ENCODE data around the gene SRPX2. TPM values are rescaled to one million over a fixed set of nuclear protein-coding genes. Genes with fewer than 3 reads are reported as not detected.

The SRPX2 gene
- total and polyA plus RNA-seq, 2 of the 13 experiments (the other 11 are each of a cell fraction or from before 2014, with no cell fraction given): 1.5 to 6.7 TPM

DNA sequence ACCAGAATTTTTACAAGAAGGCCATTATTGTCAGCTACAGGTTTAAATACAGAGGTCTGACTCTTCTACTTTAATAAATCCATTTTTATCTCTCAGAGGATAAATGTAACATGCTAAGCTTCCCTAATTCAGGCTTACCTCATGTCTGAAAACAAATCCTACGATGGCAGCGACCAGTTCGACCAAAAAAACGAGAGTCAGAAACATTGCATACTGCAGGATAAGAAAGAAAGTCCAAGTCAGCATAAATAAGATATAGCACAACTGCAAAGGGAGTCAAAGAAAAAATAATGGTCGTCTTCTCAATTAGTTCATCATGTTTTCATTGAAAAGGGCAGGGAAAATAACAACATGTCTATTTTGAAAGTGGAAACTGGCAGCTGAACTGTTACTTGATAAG is 9.0 kb upstream of the SRPX2 start:
- ChIA-PET POLR2A (no interaction called here), CTCF (ENCODE audit: low intra/inter-chr PET ratio, low total read pairs) (no interaction called here)
- in situ Hi-C loops (cut with HindIII; ENCODE audit: extremely low pct_ligation_motif_present, low pct_unique_long_range_greater_than_20kb): no loop called here
- no peak for FAIRE-seq
- H3K27ac ChIP-seq (ENCODE audit: extremely low read length, insufficient read depth, low read length): no peak overlapping the region
- H3K27me3 ChIP-seq (ENCODE audit: control insufficient read depth in 1 of 2, insufficient read depth in 2 of 2, low read length in 2 of 2): no peaks in the 10 kb centered on the region; a peak in 1 of 5 replicates
- H3K79me2 ChIP-seq (ENCODE audit: insufficient read depth, low read length): peaks cover 12% of the 10 kb centered on the region
- peaks cover 30% of the 10 kb centered on the region; the same call in 1 of the 2 replicates for H3K4me1 ChIP-seq (ENCODE audit: insufficient read depth, low read length)
- 81% methylated on average over 5 of the region's 5 CpGs for WGBS (ENCODE audit: low lambda C conversion rate)
- intact Hi-C loops (cut with micrococcal nuclease; ENCODE audit: unreplicated experiment): no loop called here
- no peaks in the 10 kb centered on the region for H4K20me1 ChIP-seq (ENCODE audit: insufficient read depth, low read length)
- BruUV-seq (replicated peaks): no TSS peak
- peak overlapping the region; percentile 64 for H3K4me2 ChIP-seq (ENCODE audit: low read depth, low read length)
- ATAC-seq: no peak
- no peaks in the 10 kb centered on the region for H3K9me3 ChIP-seq (ENCODE audit: low read length)
- H3K36me3 ChIP-seq (replicated peaks in 1 of 2; ENCODE audit: control insufficient read depth in 1 of 2, insufficient read depth in 2 of 2, low read length in 2 of 2): peaks cover 1 to 4% of the 10 kb centered on the region in 2 experiments; a peak in 2 of 5 replicates
- TF ChIP-seq ZBTB8A (CRISPR knock-in tag; IDR thresholded peaks at IDR 0.05; ENCODE audit: borderline replicate concordance, low read depth) (no peak), GABPB1 (CRISPR knock-in tag; IDR thresholded peaks at IDR 0.05) (no peak), KDM5B (CRISPR knock-in tag; IDR thresholded peaks at IDR 0.05; ENCODE audit: borderline replicate concordance) (no peak), AHDC1 (CRISPR knock-in tag; IDR thresholded peaks at IDR 0.05; ENCODE audit: borderline replicate concordance) (no peak), ZSCAN29 (CRISPR knock-in tag; conservative IDR thresholded peaks at IDR 0.05) (no peak), MAFK (conservative IDR thresholded peaks at IDR 0.05 in 1 of 2, IDR thresholded peaks at IDR 0.05 in 1 of 2; ENCODE audit: low read length in 2 of 2) (peak; percentile 57 to 67; a peak in 3 of 4 replicates), MAFF (IDR thresholded peaks at IDR 0.05; ENCODE audit: low read depth, low read length) (peak; percentile 52; the same call in 1 of the 2 replicates)
- TF ChIP-seq, protein P1, sequence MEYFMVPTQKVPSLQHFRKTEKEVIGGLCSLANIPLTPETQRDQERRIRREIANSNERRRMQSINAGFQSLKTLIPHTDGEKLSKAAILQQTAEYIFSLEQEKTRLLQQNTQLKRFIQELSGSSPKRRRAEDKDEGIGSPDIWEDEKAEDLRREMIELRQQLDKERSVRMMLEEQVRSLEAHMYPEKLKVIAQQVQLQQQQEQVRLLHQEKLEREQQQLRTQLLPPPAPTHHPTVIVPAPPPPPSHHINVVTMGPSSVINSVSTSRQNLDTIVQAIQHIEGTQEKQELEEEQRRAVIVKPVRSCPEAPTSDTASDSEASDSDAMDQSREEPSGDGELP (IDR thresholded peaks at IDR 0.05; ENCODE audit: borderline replicate concordance, low read depth): no peak
- no peak for DNase-seq (ENCODE audit: low spot score)
- peak overlapping the region; percentile 20 to 77 (median 66); a peak in 4 of 6 replicates for H3K4me3 ChIP-seq (replicated peaks in 1 of 3; ENCODE audit: insufficient read depth in 1 of 3, low read depth in 2 of 3, low read length in 3 of 3)
- H3K9ac ChIP-seq (ENCODE audit: insufficient read depth, low read depth, low read length): no peak overlapping the region
- H2AFZ ChIP-seq (ENCODE audit: low read length): no peak overlapping the region
